Measurements from ENCODE around the gene PERCC1. TPM values are rescaled to one million over a fixed set of nuclear protein-coding genes. Genes with fewer than 3 reads are reported as not detected.
"Not testable (repeated sequence)": the region's sequence is repeated elsewhere in the genome, so short reads cannot be mapped to it uniquely, and the experiment has no call there.

PERCC1 gene
- polyA plus RNA-seq, 4 donors, result 0.58 to 0.69 TPM; not detected in 2

DNA sequence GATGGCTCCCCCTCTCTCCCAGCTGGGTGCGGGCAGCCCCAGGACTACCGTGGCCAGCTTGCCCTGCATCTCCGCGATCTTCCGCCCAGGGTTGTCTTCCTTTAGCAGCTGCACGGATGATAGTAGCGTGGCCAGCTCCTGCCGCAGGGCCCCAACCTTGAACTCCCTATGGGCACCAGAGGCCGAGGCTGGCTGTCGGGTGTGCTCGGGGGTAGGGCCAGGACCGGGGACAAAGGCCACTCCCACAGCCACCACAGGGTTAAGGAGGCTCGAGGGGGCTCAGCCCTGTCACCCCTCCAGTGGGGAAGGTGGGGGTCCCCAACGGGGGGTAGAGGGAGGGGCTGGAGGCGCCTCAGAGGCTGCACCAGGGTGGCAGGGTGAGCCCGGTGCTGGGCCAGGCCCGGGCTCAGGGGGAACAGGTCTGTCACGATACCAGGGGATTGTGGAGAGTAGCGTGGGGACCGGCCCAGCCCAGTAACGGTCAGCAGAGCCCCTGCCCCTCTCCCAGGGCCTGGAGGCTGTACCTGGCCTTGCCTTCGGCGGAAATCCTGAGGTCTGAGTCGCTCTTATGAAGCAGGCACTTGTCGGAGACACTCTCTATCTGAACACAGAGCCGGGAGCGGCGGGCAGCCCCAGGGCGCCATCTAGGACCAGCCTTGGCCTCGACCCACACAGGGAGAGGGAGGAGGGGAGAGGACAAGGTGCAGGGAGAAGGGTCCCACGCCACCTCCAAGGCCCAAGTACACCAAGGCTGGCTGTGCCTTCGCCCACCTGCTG, 5.2 kb downstream of the PERCC1 start:
- DNase-seq (peak in 1 of 2 donors; percentile 45), FAIRE-seq (no peak)
- H3K4me1 ChIP-seq (ENCODE audit: control insufficient read depth in 3 of 3, insufficient read depth in 2 of 3, low read depth in 1 of 3, low read length in 2 of 3), result peaks cover 0 to 4% (median 0%) of the 10 kb centered on the region in 3 donors
- H3K27ac ChIP-seq (ENCODE audit: low read depth in 1 of 3, low read length in 2 of 3), result no peak overlapping the region
- H3K9me3 ChIP-seq (ENCODE audit: control insufficient read depth in 2 of 2, insufficient read depth in 1 of 2, low read depth in 1 of 2, low read length in 1 of 2), result no peaks in the 10 kb centered on the region
- no peaks in the 10 kb centered on the region for H3K27me3 ChIP-seq (ENCODE audit: control insufficient read depth in 3 of 3, insufficient read depth in 3 of 3, low read length in 3 of 3)
- 67 to 81% (median 81%) methylated on average over 31 to 32 of the region's 32 CpGs for WGBS, 3 donors
- H3K4me3 ChIP-seq (ENCODE audit: low read depth in 1 of 3, low read length in 3 of 3), result no peak overlapping the region
- H3K36me3 ChIP-seq (ENCODE audit: control insufficient read depth in 3 of 3, insufficient read depth in 2 of 3, low read depth in 1 of 3, low read length in 3 of 3), result peaks cover 0 to 17% (median 0%) of the 10 kb centered on the region in 3 donors

- no peaks in the 10 kb centered on the region for H3K9me3 ChIP-seq (ENCODE audit: control insufficient read depth in 2 of 2, insufficient read depth in 1 of 2, low read depth in 1 of 2, low read length in 1 of 2)
- WGBS, 3 donors, result 91 to 93% (median 92%) methylated on average over 46 to 47 of the region's 47 CpGs
- FAIRE-seq (no peak), DNase-seq (no peak)
- peaks cover 0 to 4% (median 0%) of the 10 kb centered on the region in 3 donors for H3K4me1 ChIP-seq (ENCODE audit: control insufficient read depth in 3 of 3, insufficient read depth in 2 of 3, low read depth in 1 of 3, low read length in 2 of 3)
- no peak overlapping the region for H3K4me3 ChIP-seq (ENCODE audit: low read depth in 1 of 3, low read length in 3 of 3)
- H3K27me3 ChIP-seq (ENCODE audit: control insufficient read depth in 3 of 3, insufficient read depth in 3 of 3, low read length in 3 of 3), result no peaks in the 10 kb centered on the region
- peaks cover 0 to 17% (median 0%) of the 10 kb centered on the region in 3 donors for H3K36me3 ChIP-seq (ENCODE audit: control insufficient read depth in 3 of 3, insufficient read depth in 2 of 3, low read depth in 1 of 3, low read length in 3 of 3)
- H3K27ac ChIP-seq (ENCODE audit: low read depth in 1 of 3, low read length in 2 of 3), result no peak overlapping the region
Observed at GRCh38 chr16:1436731-1437355, 6.0 kb downstream of the PERCC1 start.

DNA sequence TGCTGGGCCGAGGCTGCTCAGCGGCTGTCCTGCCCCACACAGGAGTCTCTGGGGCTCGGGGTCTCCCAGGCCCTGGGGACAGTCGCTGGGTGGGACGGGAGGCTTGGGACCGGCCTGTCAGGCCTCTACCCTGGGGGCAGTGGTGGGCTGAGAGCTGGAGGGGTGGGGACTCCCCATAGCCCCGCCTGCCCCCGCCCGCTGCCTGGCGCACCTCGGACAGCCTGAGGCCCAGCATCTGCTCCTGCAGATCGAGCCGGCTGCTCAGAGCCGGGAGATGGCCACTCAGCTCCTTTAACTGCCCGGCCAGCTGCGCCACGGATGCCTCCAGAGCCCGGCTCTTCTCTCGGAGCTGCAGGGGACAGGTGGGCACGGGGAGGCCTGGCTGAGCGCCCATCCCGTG, 6.7 kb downstream of the PERCC1 start:
- no peak overlapping the region for H3K27ac ChIP-seq (ENCODE audit: low read depth in 1 of 3, low read length in 2 of 3)
- H3K4me3 ChIP-seq (ENCODE audit: low read depth in 1 of 3, low read length in 3 of 3), result no peak overlapping the region
- peaks cover 0 to 17% (median 0%) of the 10 kb centered on the region in 3 donors for H3K36me3 ChIP-seq (ENCODE audit: control insufficient read depth in 3 of 3, insufficient read depth in 2 of 3, low read depth in 1 of 3, low read length in 3 of 3)
- DNase-seq (no peak), FAIRE-seq (no peak)
- no peaks in the 10 kb centered on the region for H3K9me3 ChIP-seq (ENCODE audit: control insufficient read depth in 2 of 2, insufficient read depth in 1 of 2, low read depth in 1 of 2, low read length in 1 of 2)
- no peaks in the 10 kb centered on the region for H3K27me3 ChIP-seq (ENCODE audit: control insufficient read depth in 3 of 3, insufficient read depth in 3 of 3, low read length in 3 of 3)
- H3K4me1 ChIP-seq (ENCODE audit: control insufficient read depth in 3 of 3, insufficient read depth in 2 of 3, low read depth in 1 of 3, low read length in 2 of 3), result peaks cover 0 to 4% (median 0%) of the 10 kb centered on the region in 3 donors
- WGBS, 3 donors, result 83 to 91% (median 85%) methylated on average over 12 to 22 of the region's 22 CpGs

GRCh38 chr16:1438229-1439057, 7.6 kb downstream of the PERCC1 start:
- no peaks in the 10 kb centered on the region for H3K27me3 ChIP-seq (ENCODE audit: control insufficient read depth in 3 of 3, insufficient read depth in 3 of 3, low read length in 3 of 3)
- H3K4me3 ChIP-seq (ENCODE audit: low read depth in 1 of 3, low read length in 3 of 3), result no peak overlapping the region
- peaks cover 0 to 17% (median 0%) of the 10 kb centered on the region in 3 donors for H3K36me3 ChIP-seq (ENCODE audit: control insufficient read depth in 3 of 3, insufficient read depth in 2 of 3, low read depth in 1 of 3, low read length in 3 of 3)
- FAIRE-seq (no peak), DNase-seq (no peak)
- peaks cover 0 to 4% (median 0%) of the 10 kb centered on the region in 3 donors for H3K4me1 ChIP-seq (ENCODE audit: control insufficient read depth in 3 of 3, insufficient read depth in 2 of 3, low read depth in 1 of 3, low read length in 2 of 3)
- no peak overlapping the region for H3K27ac ChIP-seq (ENCODE audit: low read depth in 1 of 3, low read length in 2 of 3)
- 76 to 88% (median 84%) methylated on average over 28 to 35 of the region's 35 CpGs for WGBS, 3 donors
- no peaks in the 10 kb centered on the region for H3K9me3 ChIP-seq (ENCODE audit: control insufficient read depth in 2 of 2, insufficient read depth in 1 of 2, low read depth in 1 of 2, low read length in 1 of 2)

DNA sequence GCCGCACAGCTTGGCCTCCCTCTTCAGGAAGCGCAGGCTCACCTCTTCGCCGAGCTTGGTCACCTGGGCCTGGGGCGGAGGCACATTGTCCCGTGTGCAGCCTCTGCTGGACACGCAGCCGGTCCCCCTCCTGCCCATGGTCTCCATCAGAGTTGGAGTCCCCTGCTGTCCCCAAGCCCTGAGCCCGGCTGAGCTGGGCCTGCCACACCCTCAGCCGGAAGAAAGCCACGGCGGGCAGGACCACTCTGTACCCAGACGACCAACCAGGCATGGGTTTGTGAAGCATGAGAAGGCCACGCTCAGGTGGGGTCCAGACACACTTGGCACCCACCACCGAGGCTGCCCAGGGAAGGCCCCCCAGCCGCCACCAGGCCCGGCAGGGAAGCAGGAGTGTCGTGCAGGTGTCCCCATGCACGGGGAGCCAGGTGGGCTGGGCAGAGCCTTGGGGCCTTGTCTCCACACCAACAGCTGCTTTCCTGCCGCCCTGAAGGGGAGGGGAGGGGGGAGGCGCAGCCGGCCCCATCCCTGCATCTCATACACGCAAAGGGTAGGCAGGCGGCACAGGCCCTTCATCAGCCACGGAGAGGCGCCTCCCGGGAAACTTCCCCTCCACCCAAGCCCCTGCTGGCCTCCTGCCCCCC, 8.3 kb downstream of the PERCC1 start:
- Histone ChIP-seq H3K36me3 (ENCODE audit: control insufficient read depth in 3 of 3, insufficient read depth in 2 of 3, low read depth in 1 of 3, low read length in 3 of 3) (peaks cover 0 to 17% (median 0%) of the 10 kb centered on the region in 3 donors), H3K27ac (ENCODE audit: low read depth in 1 of 3, low read length in 2 of 3) (no peak overlapping the region), H3K9me3 (ENCODE audit: control insufficient read depth in 2 of 2, insufficient read depth in 1 of 2, low read depth in 1 of 2, low read length in 1 of 2) (no peaks in the 10 kb centered on the region), H3K27me3 (ENCODE audit: control insufficient read depth in 3 of 3, insufficient read depth in 3 of 3, low read length in 3 of 3) (no peaks in the 10 kb centered on the region), H3K4me3 (ENCODE audit: low read depth in 1 of 3, low read length in 3 of 3) (no peak overlapping the region), H3K4me1 (ENCODE audit: control insufficient read depth in 3 of 3, insufficient read depth in 2 of 3, low read depth in 1 of 3, low read length in 2 of 3) (peaks cover 0 to 4% (median 0%) of the 10 kb centered on the region in 3 donors)
- DNase-seq (no peak), FAIRE-seq (no peak)
- WGBS, 3 donors, result 85 to 88% (median 86%) methylated on average over 26 to 27 of the region's 27 CpGs

DNA sequence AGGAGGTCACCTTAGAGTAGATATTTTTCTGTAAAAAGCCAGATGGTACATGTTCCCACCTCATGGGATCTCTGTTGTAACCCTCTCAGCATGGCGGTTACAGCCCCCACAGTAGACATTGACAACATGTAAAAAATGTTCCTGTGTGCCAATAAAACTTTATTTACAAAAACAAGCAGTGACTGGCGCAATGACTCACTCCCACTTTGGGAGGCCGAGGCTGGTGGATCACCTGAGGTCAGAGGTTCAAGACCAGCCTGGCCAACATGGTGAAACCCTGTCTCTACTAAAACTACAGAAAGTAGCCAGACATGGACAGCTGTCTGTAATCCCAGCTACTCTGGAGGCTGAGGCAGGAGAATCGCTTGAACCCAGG, 8.8 kb downstream of the PERCC1 start:
- H3K4me3 ChIP-seq (ENCODE audit: low read depth in 1 of 3, low read length in 3 of 3); FAIRE-seq: not testable (repeated sequence)
- 88 to 95% (median 92%) methylated on average over 4 of the region's 4 CpGs for WGBS, 3 donors

DNA sequence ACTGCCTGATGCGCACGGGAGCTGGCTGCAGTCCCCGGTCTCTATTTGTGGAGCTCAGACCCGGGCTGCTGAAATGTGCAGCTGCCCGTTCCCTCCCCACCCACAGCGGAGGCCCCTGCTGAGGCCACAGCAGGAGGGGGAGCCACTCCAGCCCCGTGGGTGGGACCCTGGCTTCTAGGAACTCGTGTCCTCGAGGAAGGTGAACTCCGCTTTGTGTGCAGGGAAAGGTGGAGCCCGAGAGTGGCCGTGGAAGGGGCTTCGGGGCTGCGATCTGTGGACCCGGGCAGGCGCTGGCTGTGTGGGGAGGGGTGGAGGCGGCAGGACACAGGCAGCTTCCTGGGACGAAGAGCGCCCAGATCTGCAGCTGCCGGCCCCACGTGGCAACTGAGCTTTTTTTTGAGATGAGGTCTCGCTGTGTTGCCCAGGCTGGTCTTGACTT, 10.5 kb downstream of the PERCC1 start:
- FAIRE-seq (no peak), DNase-seq (no peak)
- H3K9me3 ChIP-seq (ENCODE audit: control insufficient read depth in 2 of 2, insufficient read depth in 1 of 2, low read depth in 1 of 2, low read length in 1 of 2), result no peaks in the 10 kb centered on the region
- H3K4me1 ChIP-seq (ENCODE audit: control insufficient read depth in 3 of 3, insufficient read depth in 2 of 3, low read depth in 1 of 3, low read length in 2 of 3), result no peaks in the 10 kb centered on the region
- H3K36me3 ChIP-seq (ENCODE audit: control insufficient read depth in 3 of 3, insufficient read depth in 2 of 3, low read depth in 1 of 3, low read length in 3 of 3), result peaks cover 0 to 22% (median 3%) of the 10 kb centered on the region in 3 donors
- H3K4me3 ChIP-seq (ENCODE audit: low read depth in 1 of 3, low read length in 3 of 3), result no peak overlapping the region
- no peak overlapping the region for H3K27ac ChIP-seq (ENCODE audit: low read depth in 1 of 3, low read length in 2 of 3)
- WGBS, 3 donors, result 72 to 74% (median 73%) methylated on average over 22 of the region's 22 CpGs
- H3K27me3 ChIP-seq (ENCODE audit: control insufficient read depth in 3 of 3, insufficient read depth in 3 of 3, low read length in 3 of 3), result no peaks in the 10 kb centered on the region

More for the DNA sequence above, 8.8 kb downstream of the PERCC1 start:
- H3K36me3 ChIP-seq (ENCODE audit: control insufficient read depth in 3 of 3, insufficient read depth in 2 of 3, low read depth in 1 of 3, low read length in 3 of 3), result peaks cover 0 to 17% (median 0%) of the 10 kb centered on the region in 3 donors
- H3K27me3 ChIP-seq (ENCODE audit: control insufficient read depth in 3 of 3, insufficient read depth in 3 of 3, low read length in 3 of 3); H3K4me1 ChIP-seq (ENCODE audit: control insufficient read depth in 3 of 3, insufficient read depth in 2 of 3, low read depth in 1 of 3, low read length in 2 of 3); DNase-seq; H3K27ac ChIP-seq (ENCODE audit: low read depth in 1 of 3, low read length in 2 of 3); H3K9me3 ChIP-seq (ENCODE audit: control insufficient read depth in 2 of 2, insufficient read depth in 1 of 2, low read depth in 1 of 2, low read length in 1 of 2): not testable (repeated sequence)

- H3K27ac ChIP-seq (ENCODE audit: low read depth in 1 of 3, low read length in 2 of 3), result no peak overlapping the region
- H3K27me3 ChIP-seq (ENCODE audit: control insufficient read depth in 3 of 3, insufficient read depth in 3 of 3, low read length in 3 of 3), result no peaks in the 10 kb centered on the region
- WGBS, 3 donors, result 85 to 86% (median 86%) methylated on average over 12 to 24 of the region's 24 CpGs
- H3K36me3 ChIP-seq (ENCODE audit: control insufficient read depth in 3 of 3, insufficient read depth in 2 of 3, low read depth in 1 of 3, low read length in 3 of 3), result peaks cover 0 to 30% (median 3%) of the 10 kb centered on the region in 3 donors
- H3K4me3 ChIP-seq (ENCODE audit: low read depth in 1 of 3, low read length in 3 of 3), result no peak overlapping the region
- DNase-seq (no peak), FAIRE-seq (no peak)
- no peaks in the 10 kb centered on the region for H3K4me1 ChIP-seq (ENCODE audit: control insufficient read depth in 3 of 3, insufficient read depth in 2 of 3, low read depth in 1 of 3, low read length in 2 of 3)
- no peaks in the 10 kb centered on the region for H3K9me3 ChIP-seq (ENCODE audit: control insufficient read depth in 2 of 2, insufficient read depth in 1 of 2, low read depth in 1 of 2, low read length in 1 of 2)
Observed at GRCh38 chr16:1442697-1443096, 11.8 kb downstream of the PERCC1 start.

Data from small intestine (tissue), 7 donors.